HepG2 (cell line): ENCODE measurements around the gene C1orf198. TPM values are rescaled to one million over a fixed set of nuclear protein-coding genes. Genes with fewer than 3 reads are reported as not detected.
A peak's percentile ranks its signal among the peaks of the same experiment; 100 is the strongest.

Experiments used
- ATAC-seq: fragments of 200-7000 bp; cut with Tn5 transposase; 3 replicates; pipeline ENCODE4 v1.9.1; 2020; ENCODE audit warnings: mild to moderate bottlenecking, moderate library complexity
- BruUV-seq: library from RNA; stranded (reverse); fragments of 400-500 nt; replicated peaks from 2 replicates; lab custom pipeline; 2021; lab: Mats Ljungman, UMichigan
- CTCF ChIA-PET: fragments of 300-600 bp; formaldehyde crosslinking; extraction: SDS; loops from one replicate; lab custom pipeline; 2021; ENCODE audit warnings: low total read pairs, inconsistent platforms, low intra/inter-chr PET ratio; lab: Yijun Ruan, JAX
- POLR2A ChIA-PET: fragments of 350-600 bp; sonication (Branson Sonifier 250); formaldehyde crosslinking; loops from one replicate; lab custom pipeline; 2020; ENCODE audit warnings: antibody characterized with exemption, inconsistent platforms; lab: Yijun Ruan, JAX
- DNase-seq: peaks from one replicate; pipeline ENCODE4 v3.0.0-alpha.2; 2015; ENCODE audit warnings: low spot score
- FAIRE-seq: peaks from 3 replicates; lab custom pipeline; 2011; peaks lifted over from hg19 to GRCh38; lab: Jason Lieb, UNC
- H2AFZ ChIP-seq: one replicate; pipeline ENCODE4 v1.6.1; 2011; ENCODE audit warnings: low read length, inconsistent platforms
- H3K27ac ChIP-seq: fragments of 300-600 bp; 3 replicates; pipeline ENCODE4 v1.8.0; 2011; ENCODE audit warnings: mixed run types, mild to moderate bottlenecking, mixed read lengths, low read length, inconsistent platforms; ENCODE audit not compliant: insufficient read depth; ENCODE audit errors: extremely low read length
- H3K27me3 ChIP-seq, 2 experiments: fragments of 200-600 bp in 1 of 2; 2 replicates in 1 of 2; 3 replicates in 1 of 2; pipeline versions ENCODE4 v1.6.0 to v1.8.0; 2011; ENCODE audit warnings: low read length in 2 of 2, mild to moderate bottlenecking in 2 of 2, moderate library complexity in 2 of 2, inconsistent platforms in 1 of 2; ENCODE audit not compliant: insufficient read depth in 2 of 2, control insufficient read depth in 1 of 2
- H3K36me3 ChIP-seq, 2 experiments: fragments of 200-600 bp in 1 of 2; replicated peaks in 1 of 2; 2 replicates in 1 of 2; 3 replicates in 1 of 2; pipeline versions ENCODE4 v1.5.1 to v1.8.0; 2011; ENCODE audit warnings: low read length in 2 of 2, inconsistent platforms in 1 of 2; ENCODE audit not compliant: insufficient read depth in 2 of 2, control insufficient read depth in 1 of 2
- H3K4me1 ChIP-seq: 2 replicates; pipeline ENCODE4 v1.5.1; 2012; ENCODE audit warnings: low read length, inconsistent platforms; ENCODE audit not compliant: insufficient read depth
- H3K4me2 ChIP-seq: 2 replicates; pipeline ENCODE4 v1.6.0; 2011; ENCODE audit warnings: low read depth, low read length, inconsistent platforms
- H3K4me3 ChIP-seq, 3 experiments: fragments of 200-600 bp in 1 of 3; sonication (generic), shearing (Covaris generic) in 1 of 3; replicated peaks in 1 of 3; 2 replicates each; pipeline ENCODE4 v1.5.1; 2011 to 2016; ENCODE audit warnings: low read length in 3 of 3, inconsistent platforms in 2 of 3, low read depth in 2 of 3, mild to moderate bottlenecking in 2 of 3, control low read depth in 1 of 3, mixed read lengths in 1 of 3; ENCODE audit not compliant: insufficient read depth in 1 of 3
- H3K79me2 ChIP-seq: one replicate; pipeline ENCODE4 v1.6.1; 2011; ENCODE audit warnings: low read length, inconsistent platforms; ENCODE audit not compliant: insufficient read depth
- H3K9ac ChIP-seq: 2 replicates; pipeline ENCODE4 v1.6.0; 2011; ENCODE audit warnings: mild to moderate bottlenecking, low read depth, low read length, inconsistent platforms; ENCODE audit not compliant: insufficient read depth
- H3K9me3 ChIP-seq: 2 replicates; pipeline ENCODE4 v1.5.1; 2012; ENCODE audit warnings: mild to moderate bottlenecking, low read length
- H4K20me1 ChIP-seq: 2 replicates; pipeline ENCODE4 v1.6.0; 2011; ENCODE audit warnings: inconsistent platforms, mild to moderate bottlenecking, low read length, moderate library complexity; ENCODE audit not compliant: insufficient read depth
- BCL6 ChIP-seq: IDR thresholded peaks from 2 replicates; pipeline ENCODE4 v1.6.1; 2016; ENCODE audit warnings: missing genetic modification reagents, missing compliant biosample characterization
- CREB1 ChIP-seq, 2 experiments: fragments of 450-650 bp in 1 of 2; IDR thresholded peaks; 2 replicates each; pipeline ENCODE4 v1.6.1; 2016 to 2017; ENCODE audit warnings: control low read depth in 1 of 2, mild to moderate bottlenecking in 1 of 2, missing compliant biosample characterization in 1 of 2, missing genetic modification characterization in 1 of 2
- EED ChIP-seq: sonication (generic); formaldehyde crosslinking; IDR thresholded peaks from 2 replicates; pipeline ENCODE4 v1.5.0; 2020; ENCODE audit warnings: mild to moderate bottlenecking, missing genetic modification reagents
- ELF3 ChIP-seq: IDR thresholded peaks from 2 replicates; pipeline ENCODE4 v1.6.1; 2016; ENCODE audit warnings: missing genetic modification reagents, missing compliant biosample characterization
- FOSL2 ChIP-seq: sonication (generic); formaldehyde crosslinking; IDR thresholded peaks from 2 replicates; pipeline ENCODE4 v1.4.0; 2020; ENCODE audit warnings: missing genetic modification reagents
- FOXA1 ChIP-seq, 2 experiments: fragments of 450-650 bp in 1 of 2; sonication (generic) in 1 of 2; formaldehyde crosslinking in 1 of 2; IDR thresholded peaks; 2 replicates each; pipeline versions ENCODE4 v1.4.0 to v1.6.1; 2016 to 2020; ENCODE audit warnings: missing genetic modification reagents in 1 of 2
- GFI1 ChIP-seq: sonication (generic); formaldehyde crosslinking; IDR thresholded peaks from 2 replicates; pipeline ENCODE4 v1.5.0; 2020; ENCODE audit warnings: missing genetic modification reagents, mild to moderate bottlenecking, borderline replicate concordance
- HMGA1 ChIP-seq: sonication (generic); formaldehyde crosslinking; conservative IDR thresholded peaks from 2 replicates; pipeline ENCODE4 v1.4.0; 2020; ENCODE audit warnings: missing genetic modification reagents
- KLF16 ChIP-seq, 2 experiments: sonication (generic) in 1 of 2; formaldehyde crosslinking in 1 of 2; IDR thresholded peaks; 2 replicates each; pipeline versions ENCODE4 v1.6.1 to v1.8.0; 2016 to 2023; ENCODE audit warnings: missing genetic modification reagents in 2 of 2, missing compliant biosample characterization in 1 of 2
- MAFK ChIP-seq, 2 experiments: IDR thresholded peaks in 1 of 2; conservative IDR thresholded peaks in 1 of 2; 2 replicates each; pipeline ENCODE4 v1.6.1; 2011; ENCODE audit warnings: improper control_type of control experiment in 2 of 2, low read length in 2 of 2
- NCOA2 ChIP-seq: sonication (generic); formaldehyde crosslinking; IDR thresholded peaks from 2 replicates; pipeline ENCODE4 v1.8.0; 2022; ENCODE audit warnings: inconsistent platforms
- NFKB2 ChIP-seq: sonication (generic); formaldehyde crosslinking; IDR thresholded peaks from 2 replicates; pipeline ENCODE4 v1.4.0; 2020; ENCODE audit warnings: missing genetic modification reagents, borderline replicate concordance
- PAX8 ChIP-seq: sonication (generic); formaldehyde crosslinking; IDR thresholded peaks from 2 replicates; pipeline ENCODE4 v1.8.0; 2022; ENCODE audit warnings: mild to moderate bottlenecking, missing genetic modification reagents, borderline replicate concordance
- REL ChIP-seq: sonication (generic); formaldehyde crosslinking; conservative IDR thresholded peaks from 2 replicates; pipeline ENCODE4 v1.8.0; 2022; ENCODE audit warnings: mild to moderate bottlenecking, missing genetic modification reagents, moderate library complexity
- ZBTB38 ChIP-seq: sonication (generic); formaldehyde crosslinking; IDR thresholded peaks from 2 replicates; pipeline ENCODE4 v1.5.1; 2020; ENCODE audit warnings: mild to moderate bottlenecking, missing genetic modification reagents
- WGBS: methylation state at CpG from one replicate; pipeline ENCODE4 v1.1.6; 2017; ENCODE audit warnings: low lambda C conversion rate; 5-methylcytosine and 5-hydroxymethylcytosine counted together
- in situ Hi-C: cut with HindIII; loops from 2 replicates; pipeline ENCODE4 v1.10.0; 2017; ENCODE audit warnings: low pct_unique_long_range_greater_than_20kb; ENCODE audit not compliant: extremely low pct_ligation_motif_present
- intact Hi-C: fragments of 100-400 bp; cut with micrococcal nuclease; formaldehyde crosslinking; loops from one replicate; pipeline ENCODE4 v1.10.0; 2022; ENCODE audit not compliant: unreplicated experiment
- polyA plus RNA-seq, 8 experiments: library from polyadenylated mRNA; depleted of rRNA in 3 of 8; stranded (reverse) in 7 of 8; unstranded in 1 of 8; fragments of >200 nt; fragmentation: Illumina TruSeq in 4 of 8; extraction: Trizol in 4 of 8; gene quantifications; 2 replicates each; pipeline versions ENCODE4 v1.2.1 to v1.2.3, GENCODE V29; 2011 to 2016; ENCODE audit warnings: low read depth in 4 of 8, missing spikeins in 1 of 8, mixed read lengths in 1 of 8; ENCODE audit not compliant: insufficient read depth in 1 of 8
- total RNA-seq, 5 experiments: library from RNA; depleted of rRNA; stranded (reverse); fragments of >200 nt; fragmentation: Illumina TruSeq; extraction: Trizol; gene quantifications; 2 replicates each; pipeline ENCODE4 v1.2.3, GENCODE V29; 2016; ENCODE audit warnings: low read depth in 1 of 5
- TF ChIP-seq, protein P1 (sequence below): sonication (generic); formaldehyde crosslinking; IDR thresholded peaks from 2 replicates; pipeline ENCODE4 v1.5.1; 2020; ENCODE audit warnings: missing genetic modification reagents, mild to moderate bottlenecking, borderline replicate concordance
- TF ChIP-seq, protein P2 (sequence below): sonication (generic); formaldehyde crosslinking; IDR thresholded peaks from 2 replicates; pipeline ENCODE4 v1.8.0; 2022; ENCODE audit warnings: mild to moderate bottlenecking, missing genetic modification reagents, moderate library complexity
- TF ChIP-seq, protein P3 (sequence below): sonication (generic); formaldehyde crosslinking; IDR thresholded peaks from 2 replicates; pipeline ENCODE4 v1.4.0; 2020; ENCODE audit warnings: missing genetic modification reagents

Gene C1orf198
- total and polyA plus RNA-seq, 2 of the 13 experiments (the other 11 are each of a cell fraction or from before 2014, with no cell fraction given) = 12.7 to 13.4 TPM

DNA sequence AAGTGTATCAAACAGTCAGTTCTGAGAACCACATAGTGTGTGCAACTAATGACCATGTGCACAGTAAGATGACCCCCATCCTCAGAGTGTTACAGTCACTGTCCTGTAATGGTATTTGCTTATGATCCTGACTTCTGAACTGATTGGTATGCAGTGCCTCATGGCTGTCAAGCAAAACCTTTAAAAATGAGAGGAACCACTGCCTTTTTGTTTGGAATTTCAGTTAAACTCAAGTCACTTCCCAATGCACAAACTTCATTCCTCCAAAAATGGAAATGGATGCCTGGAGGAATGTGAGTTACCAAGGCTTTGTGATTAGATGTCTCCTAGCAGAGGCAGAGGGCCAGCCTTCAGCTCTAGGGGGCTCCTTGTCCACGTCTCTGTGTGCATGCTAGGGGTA is 10.5 kb downstream of the C1orf198 start (continued):
- TF ChIP-seq NCOA2 (CRISPR knock-in tag) (no peak), EED (CRISPR knock-in tag) (no peak), MAFK (conservative IDR thresholded peaks at IDR 0.05 in 1 of 2, IDR thresholded peaks at IDR 0.05 in 1 of 2; ENCODE audit: low read length in 2 of 2) (no peak), NFKB2 (CRISPR knock-in tag) (no peak), REL (CRISPR knock-in tag) (no peak), ELF3 (no peak), GFI1 (CRISPR knock-in tag) (no peak), FOSL2 (no peak), KLF16 (CRISPR knock-in tag; IDR thresholded peaks at IDR 0.05) (no peak)
- TF ChIP-seq, protein P1, sequence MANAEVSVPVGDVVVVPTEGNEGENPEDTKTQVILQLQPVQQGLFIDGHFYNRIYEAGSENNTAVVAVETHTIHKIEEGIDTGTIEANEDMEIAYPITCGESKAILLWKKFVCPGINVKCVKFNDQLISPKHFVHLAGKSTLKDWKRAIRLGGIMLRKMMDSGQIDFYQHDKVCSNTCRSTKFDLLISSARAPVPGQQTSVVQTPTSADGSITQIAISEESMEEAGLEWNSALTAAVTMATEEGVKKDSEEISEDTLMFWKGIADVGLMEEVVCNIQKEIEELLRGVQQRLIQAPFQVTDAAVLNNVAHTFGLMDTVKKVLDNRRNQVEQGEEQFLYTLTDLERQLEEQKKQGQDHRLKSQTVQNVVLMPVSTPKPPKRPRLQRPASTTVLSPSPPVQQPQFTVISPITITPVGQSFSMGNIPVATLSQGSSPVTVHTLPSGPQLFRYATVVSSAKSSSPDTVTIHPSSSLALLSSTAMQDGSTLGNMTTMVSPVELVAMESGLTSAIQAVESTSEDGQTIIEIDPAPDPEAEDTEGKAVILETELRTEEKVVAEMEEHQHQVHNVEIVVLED = no peak
- TF ChIP-seq, protein P2, sequence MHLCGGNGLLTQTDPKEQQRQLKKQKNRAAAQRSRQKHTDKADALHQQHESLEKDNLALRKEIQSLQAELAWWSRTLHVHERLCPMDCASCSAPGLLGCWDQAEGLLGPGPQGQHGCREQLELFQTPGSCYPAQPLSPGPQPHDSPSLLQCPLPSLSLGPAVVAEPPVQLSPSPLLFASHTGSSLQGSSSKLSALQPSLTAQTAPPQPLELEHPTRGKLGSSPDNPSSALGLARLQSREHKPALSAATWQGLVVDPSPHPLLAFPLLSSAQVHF (CRISPR knock-in tag) = no peak

DNA sequence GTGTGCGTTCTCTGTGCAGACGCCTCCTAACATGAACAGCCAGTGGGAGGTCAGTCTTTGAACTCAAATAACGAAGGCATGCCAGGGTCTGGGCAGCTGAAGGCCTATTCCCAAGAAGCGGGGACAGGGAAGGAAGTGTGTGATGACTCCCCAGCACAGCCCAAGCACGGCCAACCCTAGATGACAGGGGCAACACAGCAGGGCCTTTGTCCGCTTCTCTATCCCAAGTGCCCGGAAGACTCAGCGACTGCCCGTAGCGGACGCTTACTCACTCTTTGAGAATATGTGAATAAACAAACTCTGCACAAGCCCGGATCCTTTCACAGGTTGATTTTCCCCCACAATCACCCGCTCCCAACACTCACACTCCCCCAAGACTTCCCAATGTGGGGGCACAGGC is 11.2 kb downstream of the C1orf198 start:
- CTCF ChIA-PET = no interaction called here
- Histone ChIP-seq H3K9me3 (peaks cover 7% of the 10 kb centered on the region; the same call in 1 of the 2 replicates), H2AFZ (no peak overlapping the region), H4K20me1 (0 out of 2 replicates have a peak, but pooled peaks cover 4% of the 10 kb centered on the region), H3K4me2 (no peak overlapping the region), H3K27me3 (no peaks in the 10 kb centered on the region), H3K27ac (no peak overlapping the region), H3K36me3 (peaks cover 7 to 28% of the 10 kb centered on the region in 2 experiments; a peak in 4 of 5 replicates), H3K4me3 (no peak overlapping the region), H3K4me1 (peaks cover 19% of the 10 kb centered on the region), H3K79me2 (peaks cover 26% of the 10 kb centered on the region), H3K9ac (no peak overlapping the region)
- no peak for DNase-seq
- no peak for TF ChIP-seq HMGA1 (CRISPR knock-in tag)
- TF ChIP-seq FOXA1 (IDR thresholded peaks at IDR 0.05) = no peak
- TF ChIP-seq FOXA1 (CRISPR knock-in tag; IDR thresholded peaks at IDR 0.05) = no peak
- TF ChIP-seq, protein P3, sequence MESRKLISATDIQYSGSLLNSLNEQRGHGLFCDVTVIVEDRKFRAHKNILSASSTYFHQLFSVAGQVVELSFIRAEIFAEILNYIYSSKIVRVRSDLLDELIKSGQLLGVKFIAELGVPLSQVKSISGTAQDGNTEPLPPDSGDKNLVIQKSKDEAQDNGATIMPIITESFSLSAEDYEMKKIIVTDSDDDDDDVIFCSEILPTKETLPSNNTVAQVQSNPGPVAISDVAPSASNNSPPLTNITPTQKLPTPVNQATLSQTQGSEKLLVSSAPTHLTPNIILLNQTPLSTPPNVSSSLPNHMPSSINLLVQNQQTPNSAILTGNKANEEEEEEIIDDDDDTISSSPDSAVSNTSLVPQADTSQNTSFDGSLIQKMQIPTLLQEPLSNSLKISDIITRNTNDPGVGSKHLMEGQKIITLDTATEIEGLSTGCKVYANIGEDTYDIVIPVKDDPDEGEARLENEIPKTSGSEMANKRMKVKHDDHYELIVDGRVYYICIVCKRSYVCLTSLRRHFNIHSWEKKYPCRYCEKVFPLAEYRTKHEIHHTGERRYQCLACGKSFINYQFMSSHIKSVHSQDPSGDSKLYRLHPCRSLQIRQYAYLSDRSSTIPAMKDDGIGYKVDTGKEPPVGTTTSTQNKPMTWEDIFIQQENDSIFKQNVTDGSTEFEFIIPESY (CRISPR knock-in tag) = peak; percentile 25; the same call in 1 of the 2 replicates
- TF ChIP-seq ZBTB38 = no peak
- TF ChIP-seq BCL6 = no peak
- TF ChIP-seq PAX8 (CRISPR knock-in tag) = no peak
- no peak for TF ChIP-seq CREB1 (IDR thresholded peaks at IDR 0.05)
- no peak for TF ChIP-seq CREB1 (CRISPR knock-in tag; IDR thresholded peaks at IDR 0.05)
- no peak for ATAC-seq
- FAIRE-seq = no peak
- POLR2A ChIA-PET = no interaction called here
- 95% methylated on average over 13 of the region's 13 CpGs for WGBS
- intact Hi-C loops (no loop called here), in situ Hi-C loops (no loop called here)
- BruUV-seq = no TSS peak
